Activated B cell treated with CpG ODN at 0.5 μM for 24 hours (primary cell): ENCODE measurements around the gene GLYATL2. TPM values are rescaled to one million over a fixed set of nuclear protein-coding genes. Genes with fewer than 3 reads are reported as not detected.

Experiments
- ATAC-seq: fragments of 200-7000 bp; cut with Tn5 transposase; one replicate; pipeline ENCODE4 v1.10.0; 2021; ENCODE audit warnings: low read depth, mild to moderate bottlenecking, moderate library complexity
- CTCF ChIA-PET: fragments of 350-600 bp; sonication (Branson Sonifier 250); formaldehyde crosslinking; loops from one replicate; lab custom pipeline; 2021; ENCODE audit warnings: antibody characterized with exemption; lab: Charles Lee
- POLR2A ChIA-PET: fragments of 350-600 bp; sonication (Branson Sonifier 250); formaldehyde crosslinking; loops from one replicate; lab custom pipeline; 2021; ENCODE audit warnings: antibody characterized with exemption; lab: Charles Lee
- DNase-seq: peaks from one replicate; pipeline ENCODE4 v3.0.0; 2022
- H3K27ac Mint-ChIP-seq: one replicate; pipeline ENCODE4 v1.8.0; 2020; ENCODE audit warnings: mixed read lengths
- H3K27me3 Mint-ChIP-seq: one replicate; pipeline ENCODE4 v1.8.0; 2021; ENCODE audit warnings: mixed read lengths
- H3K36me3 Mint-ChIP-seq: one replicate; pipeline ENCODE4 v1.8.0; 2021; ENCODE audit warnings: low read depth, mixed read lengths
- H3K4me1 Mint-ChIP-seq: one replicate; pipeline ENCODE4 v1.8.0; 2021; ENCODE audit warnings: mixed read lengths
- H3K4me3 Mint-ChIP-seq: one replicate; pipeline ENCODE4 v1.8.0; 2020; ENCODE audit warnings: mild to moderate bottlenecking, mixed read lengths
- H3K9me3 Mint-ChIP-seq: one replicate; pipeline ENCODE4 v1.8.0; 2020; ENCODE audit warnings: mixed read lengths
- intact Hi-C: fragments of 100-400 bp; cut with micrococcal nuclease; formaldehyde crosslinking; loops from one replicate; pipeline ENCODE4 v1.15.1; 2024
- total RNA-seq: library from RNA; stranded (reverse); gene quantifications from 2 replicates; pipeline ENCODE4 v1.2.3, GENCODE V29; 2022
- TF ChIP-seq, protein P1 (sequence below): fragments of 200-600 bp; IDR thresholded peaks from one replicate; pipeline ENCODE4 v1.8.0; 2022; ENCODE audit warnings: antibody characterized with exemption, mild to moderate bottlenecking

GLYATL2 gene
- total RNA-seq, 1 donor from 2014 or later = not detected

DNA sequence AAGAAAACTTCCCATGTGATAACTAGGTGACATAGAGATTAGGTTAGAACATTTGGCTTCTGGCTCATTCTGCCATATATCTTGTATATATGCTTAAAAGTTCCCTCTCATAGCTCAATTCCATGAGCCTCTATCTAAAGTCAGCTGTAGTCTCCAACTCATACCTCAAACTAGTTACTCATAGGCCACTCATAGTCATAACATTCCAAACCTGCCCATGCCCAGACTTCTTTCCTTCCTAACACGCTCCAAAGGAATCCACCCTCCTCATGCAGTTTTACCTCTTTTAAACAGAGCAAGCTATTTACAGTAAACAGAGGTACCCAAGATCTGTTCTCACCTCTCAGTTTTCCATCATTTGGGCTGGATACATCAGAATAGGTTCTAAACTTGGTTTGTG, 39.4 kb downstream of the GLYATL2 start:
- H3K27me3 Mint-ChIP-seq = peaks cover 17% of the 10 kb centered on the region
- H3K4me3 Mint-ChIP-seq = no peak overlapping the region
- H3K27ac Mint-ChIP-seq = no peak overlapping the region
- no peaks in the 10 kb centered on the region for H3K36me3 Mint-ChIP-seq
- TF ChIP-seq, protein P1, sequence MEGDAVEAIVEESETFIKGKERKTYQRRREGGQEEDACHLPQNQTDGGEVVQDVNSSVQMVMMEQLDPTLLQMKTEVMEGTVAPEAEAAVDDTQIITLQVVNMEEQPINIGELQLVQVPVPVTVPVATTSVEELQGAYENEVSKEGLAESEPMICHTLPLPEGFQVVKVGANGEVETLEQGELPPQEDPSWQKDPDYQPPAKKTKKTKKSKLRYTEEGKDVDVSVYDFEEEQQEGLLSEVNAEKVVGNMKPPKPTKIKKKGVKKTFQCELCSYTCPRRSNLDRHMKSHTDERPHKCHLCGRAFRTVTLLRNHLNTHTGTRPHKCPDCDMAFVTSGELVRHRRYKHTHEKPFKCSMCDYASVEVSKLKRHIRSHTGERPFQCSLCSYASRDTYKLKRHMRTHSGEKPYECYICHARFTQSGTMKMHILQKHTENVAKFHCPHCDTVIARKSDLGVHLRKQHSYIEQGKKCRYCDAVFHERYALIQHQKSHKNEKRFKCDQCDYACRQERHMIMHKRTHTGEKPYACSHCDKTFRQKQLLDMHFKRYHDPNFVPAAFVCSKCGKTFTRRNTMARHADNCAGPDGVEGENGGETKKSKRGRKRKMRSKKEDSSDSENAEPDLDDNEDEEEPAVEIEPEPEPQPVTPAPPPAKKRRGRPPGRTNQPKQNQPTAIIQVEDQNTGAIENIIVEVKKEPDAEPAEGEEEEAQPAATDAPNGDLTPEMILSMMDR = no peak
- H3K4me1 Mint-ChIP-seq = no peaks in the 10 kb centered on the region
- ChIA-PET CTCF (no interaction called here), POLR2A (no interaction called here)
- DNase-seq = no peak
- H3K9me3 Mint-ChIP-seq = peaks cover 12% of the 10 kb centered on the region
- ATAC-seq = no peak
- intact Hi-C loops = no loop called here

DNA sequence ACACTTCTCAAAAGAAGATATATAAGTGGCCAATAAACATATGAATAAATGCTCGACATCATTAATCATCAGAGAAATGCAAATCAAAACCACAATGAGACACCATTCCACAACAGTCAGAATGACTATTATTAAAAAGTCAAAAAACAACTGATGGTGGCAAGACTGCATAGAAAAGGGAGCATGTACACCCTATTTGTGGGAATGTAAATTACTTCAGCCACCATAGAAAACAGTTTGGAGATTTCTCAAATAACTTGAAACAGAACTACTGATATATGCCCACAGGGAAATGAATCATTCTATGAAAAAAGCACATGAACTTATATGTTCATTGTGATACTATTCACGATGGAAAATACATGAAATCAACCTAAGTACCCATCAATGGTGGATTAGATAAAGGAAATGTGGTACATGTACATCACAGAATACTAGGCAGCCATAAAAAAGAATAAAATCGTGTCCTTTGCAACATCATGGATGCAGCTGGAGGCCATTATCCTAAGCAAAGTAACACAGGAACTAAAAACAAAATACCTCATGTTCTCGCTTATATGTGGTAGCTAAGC, 42.4 kb downstream of the GLYATL2 start:
- intact Hi-C loops = no loop called here
- H3K4me1 Mint-ChIP-seq = no peaks in the 10 kb centered on the region
- DNase-seq (no peak), ATAC-seq (no peak)
- H3K27me3 Mint-ChIP-seq = peaks cover 10% of the 10 kb centered on the region
- H3K4me3 Mint-ChIP-seq = no peak overlapping the region
- H3K9me3 Mint-ChIP-seq = peaks cover 12% of the 10 kb centered on the region
- no peaks in the 10 kb centered on the region for H3K36me3 Mint-ChIP-seq
- TF ChIP-seq, protein P1 = no peak
- ChIA-PET POLR2A (no interaction called here), CTCF (no interaction called here)
- no peak overlapping the region for H3K27ac Mint-ChIP-seq

DNA sequence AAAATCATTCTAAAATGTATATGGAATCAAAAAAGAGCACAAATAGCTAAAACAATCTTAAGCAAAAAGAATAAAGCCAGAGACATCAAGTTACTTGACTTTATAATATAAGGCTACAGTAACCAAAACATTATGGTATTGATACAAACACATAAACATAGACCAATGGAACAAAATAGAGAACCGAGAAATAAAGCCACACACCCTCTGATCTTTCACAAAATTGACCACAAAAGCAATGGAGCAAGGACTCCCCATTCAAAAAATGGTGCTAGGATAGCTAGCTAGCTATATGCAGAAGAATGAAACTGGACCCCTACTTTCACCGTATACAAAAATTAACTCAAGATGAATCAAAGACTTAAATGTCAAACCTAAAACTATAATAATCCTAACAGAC, 43.2 kb downstream of the GLYATL2 start:
- no peaks in the 10 kb centered on the region for H3K4me1 Mint-ChIP-seq
- TF ChIP-seq, protein P1 = no peak
- CTCF ChIA-PET = no interaction called here
- POLR2A ChIA-PET = no interaction called here
- H3K27me3 Mint-ChIP-seq = peaks cover 9% of the 10 kb centered on the region
- peaks cover 12% of the 10 kb centered on the region for H3K9me3 Mint-ChIP-seq
- DNase-seq (no peak), ATAC-seq (no peak)
- H3K27ac Mint-ChIP-seq = no peak overlapping the region
- intact Hi-C loops = no loop called here
- H3K36me3 Mint-ChIP-seq = no peaks in the 10 kb centered on the region
- no peak overlapping the region for H3K4me3 Mint-ChIP-seq

DNA sequence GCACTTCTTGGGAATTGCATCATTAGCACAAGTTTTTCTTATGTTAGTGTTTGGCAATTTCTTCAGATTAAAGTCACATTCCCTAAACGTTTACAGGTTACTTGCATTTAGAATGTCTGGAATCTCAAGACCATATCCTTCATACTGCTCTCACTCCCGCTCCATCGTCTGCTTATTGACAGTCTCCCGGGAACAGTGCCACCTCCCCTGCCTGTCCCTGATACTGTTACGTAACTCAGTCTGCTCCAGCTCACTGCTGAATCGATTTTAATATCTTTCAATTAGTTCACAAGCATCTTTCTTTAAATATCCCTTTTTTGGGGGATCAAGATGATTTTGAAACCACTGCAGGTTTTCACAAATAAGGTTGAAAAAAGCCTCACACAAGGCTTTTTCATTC, 48.2 kb downstream of the GLYATL2 start:
- DNase-seq = no peak
- ChIA-PET CTCF (no interaction called here), POLR2A (no interaction called here)
- intact Hi-C loops = no loop called here
- ATAC-seq = no peak
- TF ChIP-seq, protein P1 = no peak
- Mint-ChIP-seq H3K9me3 (peaks cover 3% of the 10 kb centered on the region), H3K4me1 (no peaks in the 10 kb centered on the region), H3K4me3 (no peak overlapping the region), H3K36me3 (no peaks in the 10 kb centered on the region), H3K27me3 (peaks cover 10% of the 10 kb centered on the region), H3K27ac (no peak overlapping the region)

DNA sequence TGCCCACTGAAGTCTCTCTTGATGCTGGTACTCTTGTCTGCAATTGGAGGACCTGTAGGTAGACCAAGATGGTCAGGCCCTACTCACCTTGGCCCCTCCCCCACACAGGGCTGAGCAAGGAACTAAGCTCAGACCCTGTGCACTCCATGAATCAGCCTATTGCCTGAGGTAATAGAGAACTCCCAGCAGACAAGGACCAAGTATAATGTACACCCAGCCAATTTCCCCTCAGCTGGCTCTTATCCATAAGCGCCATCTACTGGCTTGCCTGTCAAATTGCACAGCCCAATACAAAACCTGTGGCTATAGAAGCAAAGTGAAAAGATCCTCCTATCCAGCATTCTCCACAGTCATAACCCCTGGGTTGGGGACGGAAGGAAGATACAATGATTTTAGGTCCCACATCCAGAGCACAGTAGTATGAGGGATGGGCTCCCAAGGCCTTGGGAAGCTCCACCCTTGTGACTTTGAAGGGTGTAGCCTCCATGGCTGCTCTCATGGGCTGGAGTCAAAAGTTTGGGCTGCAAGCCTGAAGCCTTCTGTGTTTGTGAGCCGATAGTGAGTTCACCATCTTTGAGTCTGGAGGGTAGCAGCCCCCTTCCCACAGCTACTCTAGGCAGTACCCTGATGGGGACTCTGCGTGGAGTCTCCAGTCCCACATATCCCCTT, 56.0 kb downstream of the GLYATL2 start:
- Mint-ChIP-seq H3K27me3 (peaks cover 3% of the 10 kb centered on the region), H3K4me3 (no peak overlapping the region), H3K36me3 (no peaks in the 10 kb centered on the region), H3K27ac (no peak overlapping the region), H3K4me1 (no peaks in the 10 kb centered on the region), H3K9me3 (no peaks in the 10 kb centered on the region)
- TF ChIP-seq, protein P1 = no peak
- ChIA-PET POLR2A (interaction anchor here (1.0 kb wide), 1 partner anchor 213 kb away, joined by 3 read pairs; the partner anchor contains the start of gene LPXN), CTCF (interaction anchor here (0.7 to 1.9 kb wide), 8 partner anchors 27 to 1066 kb away, joined by 3 to 9 read pairs (median 4); no protein-coding TSS in a partner anchor)
- intact Hi-C loops = loop anchor here (1.0 to 5.0 kb wide), 7 partner anchors 111 to 1441 kb away; no protein-coding TSS in a partner anchor
- DNase-seq = no peak
- ATAC-seq = peak; percentile 73
